Activated CD4-positive, alpha-beta memory T cell treated with anti-CD3 and anti-CD28 coated beads, Interleukin-2, amount 10 ng/mL, durations not matched to agents 7 days and 5 days (primary cell): ENCODE results near the gene DENND1C. TPM values are rescaled to one million over a fixed set of nuclear protein-coding genes. Genes with fewer than 3 reads are reported as not detected.

Experiments used
- CTCF ChIA-PET: fragments of 350-600 bp; sonication (Branson Sonifier 250); formaldehyde crosslinking; loops from one replicate; lab custom pipeline; 2021; ENCODE audit warnings: antibody characterized with exemption, inconsistent platforms; lab: Charles Lee
- POLR2A ChIA-PET: fragments of 350-600 bp; sonication (Branson Sonifier 250); formaldehyde crosslinking; loops from one replicate; lab custom pipeline; 2021; ENCODE audit warnings: antibody characterized with exemption; lab: Charles Lee
- DNase-seq: peaks from one replicate; pipeline ENCODE4 v3.0.0-alpha.2; 2020
- H3K27ac Mint-ChIP-seq: one replicate; pipeline ENCODE4 v1.8.0; 2021; ENCODE audit warnings: mild to moderate bottlenecking, mixed read lengths
- H3K27me3 Mint-ChIP-seq: one replicate; pipeline ENCODE4 v1.8.0; 2021; ENCODE audit warnings: mixed read lengths
- H3K36me3 Mint-ChIP-seq: one replicate; pipeline ENCODE4 v1.8.0; 2021; ENCODE audit warnings: low read depth, mixed read lengths
- H3K4me1 Mint-ChIP-seq: one replicate; pipeline ENCODE4 v1.8.0; 2021; ENCODE audit warnings: mixed read lengths
- H3K4me3 Mint-ChIP-seq: one replicate; pipeline ENCODE4 v1.8.0; 2021; ENCODE audit warnings: mild to moderate bottlenecking, mixed read lengths
- H3K9me3 Mint-ChIP-seq: one replicate; pipeline ENCODE4 v1.8.0; 2021; ENCODE audit warnings: mixed read lengths
- total RNA-seq, 2 experiments: library from RNA; stranded (reverse); gene quantifications; one replicate each; pipeline ENCODE4 v1.2.3, GENCODE V29; 2021

DENND1C gene
- total RNA-seq, 2 experiments from 2014 or later: 97.2 to 101 TPM

DNA sequence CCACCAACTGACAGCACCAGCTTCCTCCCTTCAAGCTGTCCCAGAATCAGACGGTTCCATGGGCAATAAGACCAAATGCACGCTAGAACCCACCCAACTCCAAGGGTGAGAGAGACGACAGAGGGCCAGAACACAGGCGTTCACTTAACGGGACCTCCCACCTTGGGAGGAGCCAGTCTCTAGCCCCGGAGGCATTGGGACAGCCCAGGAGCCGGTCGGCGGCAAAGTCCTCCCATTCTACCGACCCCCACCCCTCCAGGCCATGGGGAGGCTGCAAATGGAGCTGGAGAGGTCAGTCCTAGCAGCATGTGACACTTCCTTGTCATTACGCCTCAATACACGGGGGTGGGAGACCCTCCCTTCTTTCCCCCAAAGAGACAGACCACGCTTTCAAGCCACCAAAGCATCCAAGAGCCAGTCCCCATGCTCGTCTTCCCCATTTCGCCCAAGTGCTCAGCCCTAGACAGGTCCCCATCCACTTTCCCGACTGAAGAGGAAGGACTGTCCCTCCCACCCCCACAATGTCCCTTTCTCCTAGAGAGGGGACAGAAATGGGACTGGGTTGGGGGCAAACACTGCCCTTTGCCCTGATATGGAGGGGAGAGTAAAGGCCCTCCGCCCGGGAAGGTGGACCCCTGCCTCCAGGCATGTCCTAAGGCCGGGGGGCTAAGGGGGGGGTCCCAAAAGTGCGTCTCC is 57.9 kb downstream of the DENND1C start:
- ChIA-PET POLR2A (interaction anchor here (1.0 to 2.4 kb wide), 4 partner anchors 12 to 59 kb away, joined by 4 to 16 read pairs (median 8); partner anchors contain the start of genes GTF2F1 and SLC25A41), CTCF (no interaction called here)
- Mint-ChIP-seq H3K4me1 (peaks cover 37% of the 10 kb centered on the region), H3K4me3 (peak overlapping the region; percentile 88), H3K27ac (peak overlapping the region; percentile 78), H3K9me3 (no peaks in the 10 kb centered on the region), H3K27me3 (no peaks in the 10 kb centered on the region), H3K36me3 (peaks cover 45% of the 10 kb centered on the region)
- DNase-seq: peak; percentile 54

GRCh38 chr19:6421075-6422014 is 60.2 kb downstream of the DENND1C start:
- Mint-ChIP-seq H3K36me3 (peaks cover 65% of the 10 kb centered on the region), H3K4me3 (no peak overlapping the region), H3K27ac (no peak overlapping the region), H3K9me3 (no peaks in the 10 kb centered on the region), H3K27me3 (no peaks in the 10 kb centered on the region), H3K4me1 (peaks cover 33% of the 10 kb centered on the region)
- ChIA-PET CTCF (no interaction called here), POLR2A (interaction anchor here (0.8 to 1.2 kb wide), 2 partner anchors 48 to 60 kb away, joined by 3 read pairs; partner anchors contain the start of gene DENND1C)
- DNase-seq: no peak

- Mint-ChIP-seq H3K27ac (no peak overlapping the region), H3K4me1 (peaks cover 21% of the 10 kb centered on the region), H3K4me3 (no peak overlapping the region), H3K36me3 (peaks cover 77% of the 10 kb centered on the region), H3K9me3 (no peaks in the 10 kb centered on the region), H3K27me3 (no peaks in the 10 kb centered on the region)
- no peak for DNase-seq
- CTCF ChIA-PET: no interaction called here
- POLR2A ChIA-PET: no interaction called here
These were observed 63.0 kb downstream of the DENND1C start for GRCh38 chr19:6418562-6418932.

- H3K36me3 Mint-ChIP-seq: peaks cover 71% of the 10 kb centered on the region
- ChIA-PET CTCF (no interaction called here), POLR2A (no interaction called here)
- H3K4me3 Mint-ChIP-seq: no peak overlapping the region
- no peaks in the 10 kb centered on the region for H3K9me3 Mint-ChIP-seq
- H3K4me1 Mint-ChIP-seq: peaks cover 15% of the 10 kb centered on the region
- no peak overlapping the region for H3K27ac Mint-ChIP-seq
- H3K27me3 Mint-ChIP-seq: no peaks in the 10 kb centered on the region
- DNase-seq: no peak
These were observed 63.6 kb downstream of the DENND1C start for GRCh38 chr19:6417713-6418561.

Other genes with a start within 250 kb of the DENND1C start
- gene MLLT1, start 201.8 kb downstream of the DENND1C start, total RNA-seq: 10 to 100 TPM; 35.6 to 37.2 TPM
- gene ACER1, start 148.2 kb downstream of the DENND1C start, total RNA-seq: under 1 TPM; 0.15 to 0.30 TPM
- 100 to 1,000 TPM; 136 to 147 TPM for gene CLPP, start 120.3 kb downstream of the DENND1C start, total RNA-seq
- 10 to 100 TPM; 52.0 to 52.5 TPM for gene ALKBH7, start 109.0 kb downstream of the DENND1C start, total RNA-seq
- 1 to 10 TPM; 2.3 to 2.7 TPM for gene PSPN, start 105.9 kb downstream of the DENND1C start, total RNA-seq
- 10 to 100 TPM; 75.5 to 79.8 TPM for gene GTF2F1, start 88.6 kb downstream of the DENND1C start, total RNA-seq
- 100 to 1,000 TPM; 246 to 250 TPM for gene KHSRP, start 57.0 kb downstream of the DENND1C start, total RNA-seq
- not detected for gene SLC25A41, start 48.0 kb downstream of the DENND1C start, total RNA-seq
- gene SLC25A23, start 22.0 kb downstream of the DENND1C start, total RNA-seq: 10 to 100 TPM; 30.0 to 35.7 TPM
- gene CRB3, start 17.5 kb downstream of the DENND1C start, total RNA-seq: under 1 TPM; 0.63 to 0.93 TPM
- gene TUBB4A, start 20.5 kb upstream of the DENND1C start, total RNA-seq: 1 to 10 TPM; 2.5 to 3.0 TPM
- gene TNFSF9, start 49.2 kb upstream of the DENND1C start, total RNA-seq: 1 to 10 TPM; 5.7 to 5.8 TPM
- 10 to 100 TPM; 64.1 to 64.4 TPM for gene CD70, start 109.4 kb upstream of the DENND1C start, total RNA-seq
- gene TNFSF14, start 188.4 kb upstream of the DENND1C start, total RNA-seq: 10 to 100 TPM; 17.3 to 18.4 TPM
- under 1 TPM; 0.28 to 0.60 TPM for gene C3, start 238.9 kb upstream of the DENND1C start, total RNA-seq